K562 (cell line): Measurements from ENCODE around the gene ZMPSTE24. TPM values are rescaled to one million over a fixed set of nuclear protein-coding genes. Genes with fewer than 3 reads are reported as not detected.

Source experiments
- ATF3 ChIP-seq, 2 experiments: fragments of 450-650 bp in 1 of 2; sonication (generic) in 1 of 2; formaldehyde crosslinking in 1 of 2; IDR thresholded peaks in 1 of 2; conservative IDR thresholded peaks in 1 of 2; 2 replicates each; pipeline versions ENCODE4 v1.6.1 to v1.8.1; 2016 to 2023; ENCODE audit warnings: mild to moderate bottlenecking in 2 of 2, moderate library complexity in 2 of 2, inconsistent platforms in 1 of 2, missing genetic modification reagents in 1 of 2
- CEBPB ChIP-seq: fragments of 450-650 bp; IDR thresholded peaks from 2 replicates; pipeline ENCODE4 v1.6.1; 2016; ENCODE audit warnings: missing genetic modification characterization, missing compliant biosample characterization
- CEBPG ChIP-seq, 3 experiments: fragments of 200-800 bp in 1 of 3; sonication (Bioruptor generic) in 1 of 3; sonication (generic) in 1 of 3; formaldehyde crosslinking in 1 of 3; IDR thresholded peaks in 2 of 3; conservative IDR thresholded peaks in 1 of 3; 2 replicates each; pipeline versions ENCODE4 v1.6.1 to v1.8.0; 2016 to 2022; ENCODE audit warnings: missing compliant biosample characterization in 2 of 3, missing genetic modification characterization in 2 of 3, mild to moderate bottlenecking in 1 of 3, missing genetic modification reagents in 1 of 3
- HDAC6 ChIP-seq: IDR thresholded peaks from 2 replicates; pipeline ENCODE4 v1.6.1; 2012; ENCODE audit warnings: low read depth, mild to moderate bottlenecking, control low read depth, inconsistent platforms, low read length, moderate library complexity
- KDM1A ChIP-seq, 2 experiments: fragments of 450-650 bp; IDR thresholded peaks; 2 replicates each; pipeline ENCODE4 v1.6.1; 2016; ENCODE audit warnings: mild to moderate bottlenecking in 2 of 2
- L3MBTL2 ChIP-seq: fragments of 450-650 bp; IDR thresholded peaks from 2 replicates; pipeline ENCODE4 v1.6.1; 2016; ENCODE audit warnings: mild to moderate bottlenecking, moderate library complexity
- LEF1 ChIP-seq: fragments of 450-650 bp; IDR thresholded peaks from 2 replicates; pipeline ENCODE4 v1.6.1; 2016; ENCODE audit warnings: mild to moderate bottlenecking
- NFATC3 ChIP-seq: fragments of 450-650 bp; IDR thresholded peaks from 2 replicates; pipeline ENCODE4 v1.6.1; 2017; ENCODE audit warnings: mild to moderate bottlenecking
- POLR2B ChIP-seq: fragments of 450-650 bp; IDR thresholded peaks from 2 replicates; pipeline ENCODE4 v1.6.1; 2018; ENCODE audit warnings: low read depth; ENCODE audit not compliant: partially characterized antibody
- PRPF4 ChIP-seq: fragments of 200-400 bp; formaldehyde crosslinking; IDR thresholded peaks from one replicate; pipeline ENCODE4 v1.6.1; 2017; ENCODE audit warnings: low read length, low read depth, mild to moderate bottlenecking; ENCODE audit not compliant: insufficient read depth, poor library complexity, severe bottlenecking
- SETDB1 ChIP-seq: IDR thresholded peaks from one replicate; pipeline ENCODE4 v1.6.1; 2012; ENCODE audit warnings: low read length, control low read depth, inconsistent platforms
- SRSF1 ChIP-seq: fragments of 200-400 bp; formaldehyde crosslinking; IDR thresholded peaks from 2 replicates; pipeline ENCODE4 v1.6.1; 2017; ENCODE audit warnings: mild to moderate bottlenecking, low read depth, low read length, moderate library complexity
- STAT5A ChIP-seq: IDR thresholded peaks from 2 replicates; pipeline ENCODE4 v1.6.1; 2012; ENCODE audit warnings: low read length, inconsistent platforms, borderline replicate concordance
- TFAP4 ChIP-seq: sonication (generic); formaldehyde crosslinking; IDR thresholded peaks from 2 replicates; pipeline ENCODE4 v1.8.0; 2022; ENCODE audit warnings: missing genetic modification reagents, mild to moderate bottlenecking, moderate library complexity, borderline replicate concordance
- TRIM24 ChIP-seq, 2 experiments: fragments of 450-650 bp; IDR thresholded peaks; 2 replicates each; pipeline ENCODE4 v1.6.1; 2016
- TSC22D4 ChIP-seq: fragments of 450-650 bp; IDR thresholded peaks from 2 replicates; pipeline ENCODE4 v1.6.1; 2016; ENCODE audit warnings: missing genetic modification characterization, missing biosample characterization, control low read depth
- U2AF1 ChIP-seq: fragments of 200-400 bp; formaldehyde crosslinking; optimal IDR thresholded peaks from 2 replicates; pipeline ENCODE3; 2017; ENCODE audit warnings: mild to moderate bottlenecking, low read depth, low read length, moderate library complexity
- ZFP1 ChIP-seq: fragments of 450-650 bp; formaldehyde crosslinking; IDR thresholded peaks from 2 replicates; pipeline ENCODE4 v1.4.0; 2020; ENCODE audit warnings: mild to moderate bottlenecking, mixed read lengths
- ZNF212 ChIP-seq: fragments of 450-650 bp; formaldehyde crosslinking; IDR thresholded peaks from 2 replicates; pipeline ENCODE4 v1.4.0; 2020; ENCODE audit warnings: mild to moderate bottlenecking
- ZNF280A ChIP-seq: fragments of 450-650 bp; IDR thresholded peaks from 2 replicates; pipeline ENCODE4 v1.6.1; 2018; ENCODE audit warnings: mild to moderate bottlenecking, low read depth; ENCODE audit not compliant: partially characterized antibody
- ZNF384 ChIP-seq: IDR thresholded peaks from 2 replicates; pipeline ENCODE4 v1.6.1; 2012; ENCODE audit warnings: low read depth, low read length, improper control_type of control experiment
- ZNF512 ChIP-seq: IDR thresholded peaks from 2 replicates; pipeline ENCODE4 v1.6.1; 2016; ENCODE audit warnings: missing genetic modification characterization, missing compliant biosample characterization
- polyA plus RNA-seq, 8 experiments: library from polyadenylated mRNA; depleted of rRNA in 4 of 8; stranded (reverse) in 5 of 8; unstranded in 3 of 8; fragments of >200 nt; fragmentation: Nextera tagmentation in 2 of 8; fragmentation: Illumina TruSeq in 1 of 8; extraction: Ambion mirVana in 2 of 8; extraction: Trizol in 1 of 8; gene quantifications; 2 replicates each; pipeline versions ENCODE4 v1.2.1 to v1.2.3, GENCODE V29; 2011 to 2014; ENCODE audit warnings: inconsistent platforms in 1 of 8, missing spikeins in 1 of 8
- total RNA-seq, 7 experiments: library from RNA; depleted of rRNA in 6 of 7; stranded (reverse); fragments of >200 nt in 6 of 7; fragmentation: Illumina TruSeq in 2 of 7; extraction: Trizol in 2 of 7; gene quantifications; 2 replicates each; pipeline versions ENCODE4 v1.2.1 to v1.2.3, GENCODE V29; 2011 to 2021; ENCODE audit warnings: low replicate concordance in 1 of 7

ZMPSTE24 gene
- total and polyA plus RNA-seq, 9 of the 15 experiments (the other 6 are each of a cell fraction or from before 2014, with no cell fraction given): 30.7 to 75.9 (median 64.3) TPM

- TF ChIP-seq NFATC3 (no peak), CEBPB (tag) (peak; percentile 67), POLR2B (no peak), ZNF512 (tag) (no peak), ZFP1 (CRISPR knock-in tag) (no peak), STAT5A (peak; percentile 18; the same call in 1 of the 2 replicates), TRIM24 (IDR thresholded peaks at IDR 0.05) (peak; percentile 73 to 74), KDM1A (IDR thresholded peaks at IDR 0.05) (peak; percentile 85 to 87), SRSF1 (no peak), ZNF280A (no peak), TSC22D4 (no peak), HDAC6 (no peak), ATF3 (IDR thresholded peaks at IDR 0.05) (peak; percentile 70; the same call in 1 of the 2 replicates), ATF3 (CRISPR knock-in tag; conservative IDR thresholded peaks at IDR 0.05) (no peak), CEBPG (CRISPR knock-in tag; IDR thresholded peaks at IDR 0.05) (peak; percentile 85), CEBPG (tag; conservative IDR thresholded peaks at IDR 0.05 in 1 of 2, IDR thresholded peaks at IDR 0.05 in 1 of 2) (peak; percentile 12 to 84; a peak in 2 of 4 replicates), ZNF212 (no peak), ZNF384 (no peak), L3MBTL2 (no peak), PRPF4 (no peak), LEF1 (peak; percentile 35; the same call in 1 of the 2 replicates), SETDB1 (no peak), TFAP4 (CRISPR knock-in tag) (peak; percentile 70), U2AF1 (no peak)
Observed at GRCh38 chr1:40339420-40340323, 81.6 kb downstream of the ZMPSTE24 start (continued).
